Small intestine (tissue), 7 donors: Measurements from ENCODE around the gene ZSCAN20. TPM values are rescaled to one million over a fixed set of nuclear protein-coding genes. Genes with fewer than 3 reads are reported as not detected.
"Not testable (repeated sequence)": the region's sequence is repeated elsewhere in the genome, so short reads cannot be mapped to it uniquely, and the experiment has no call there.

Experiments used
- DNase-seq, 2 donors: peaks; one replicate each; pipeline versions ENCODE4 v3.0.0 to v3.0.0-alpha.2; 2013
- FAIRE-seq: peaks from 2 replicates; lab custom pipeline; 2012; peaks lifted over from hg19 to GRCh38; lab: Jason Lieb, UNC
- H3K27ac ChIP-seq, 3 donors: one replicate each; pipeline ENCODE4 v1.5.1; 2013; ENCODE audit warnings: low read length in 2 of 3, mild to moderate bottlenecking in 2 of 3, control low read depth in 1 of 3, inconsistent platforms in 1 of 3, low read depth in 1 of 3, moderate library complexity in 1 of 3
- H3K27me3 ChIP-seq, 3 donors: one replicate each; pipeline ENCODE4 v1.6.1; 2013; ENCODE audit warnings: low read length in 3 of 3, inconsistent platforms in 1 of 3; ENCODE audit not compliant: control insufficient read depth in 3 of 3, insufficient read depth in 3 of 3
- H3K36me3 ChIP-seq, 3 donors: one replicate each; pipeline ENCODE4 v1.6.1; 2013; ENCODE audit warnings: low read length in 3 of 3, inconsistent platforms in 1 of 3, low read depth in 1 of 3, mild to moderate bottlenecking in 1 of 3, moderate library complexity in 1 of 3; ENCODE audit not compliant: control insufficient read depth in 3 of 3, insufficient read depth in 2 of 3
- H3K4me1 ChIP-seq, 3 donors: one replicate each; pipeline ENCODE4 v1.6.1; 2013; ENCODE audit warnings: low read length in 2 of 3, inconsistent platforms in 1 of 3, low read depth in 1 of 3, mild to moderate bottlenecking in 1 of 3, moderate library complexity in 1 of 3; ENCODE audit not compliant: control insufficient read depth in 3 of 3, insufficient read depth in 2 of 3
- H3K4me3 ChIP-seq, 3 donors: one replicate each; pipeline ENCODE4 v1.5.1; 2013; ENCODE audit warnings: low read length in 3 of 3, control low read depth in 1 of 3, inconsistent platforms in 1 of 3, low read depth in 1 of 3, mild to moderate bottlenecking in 1 of 3, moderate library complexity in 1 of 3
- H3K9me3 ChIP-seq, 2 donors: one replicate each; pipeline ENCODE4 v1.6.1; 2013; ENCODE audit warnings: low read depth in 1 of 2, low read length in 1 of 2; ENCODE audit not compliant: control insufficient read depth in 2 of 2, insufficient read depth in 1 of 2
- WGBS, 3 donors: extraction: QIAGEN DNeasy Blood & Tissue Kit; methylation state at CpG; one replicate each; pipeline ENCODE4 v1.1.7; 2013; 5-methylcytosine and 5-hydroxymethylcytosine counted together
- polyA plus RNA-seq, 4 donors: library from polyadenylated mRNA; stranded (reverse) in 3 of 4; unstranded in 1 of 4; fragments of 200-250 nt in 3 of 4; fragments of 120-200 nt in 1 of 4; gene quantifications; one replicate each; pipeline versions ENCODE4 v1.2.1 to v1.2.3, GENCODE V29; 2013
- donor health status: healthy with polysubstance abuse.
- donor health status: control.
- donor health status: control.
- donor health status: Bipolar disorder and iron deficiency.
- donor health status: healthy.

The ZSCAN20 gene
- polyA plus RNA-seq, 4 donors: 1.6 to 3.1 (median 2.0) TPM

DNA sequence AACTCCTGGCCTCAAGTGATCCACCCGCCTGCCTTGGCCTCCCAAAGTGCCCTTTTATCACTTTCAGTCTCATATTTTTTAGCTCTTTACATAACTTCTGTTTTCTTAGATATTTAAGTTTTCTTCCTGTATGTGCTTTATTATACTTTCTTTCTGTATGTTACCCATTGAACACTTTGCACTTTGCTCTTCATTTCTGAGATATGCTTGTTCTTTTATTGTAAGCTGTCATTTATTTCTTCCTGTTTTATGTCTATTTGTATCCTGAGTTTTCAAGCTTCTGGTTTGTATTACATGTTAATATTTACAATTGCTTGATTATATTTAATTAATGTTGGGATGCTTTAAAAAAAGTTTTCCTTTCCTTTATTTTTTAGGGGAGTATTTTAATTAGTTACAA, 35.7 kb downstream of the ZSCAN20 start:
- WGBS, 3 donors: 37 to 61% (median 38%) methylated on average over 1 of the region's 1 CpG
- FAIRE-seq: no peak

GRCh38 chr1:33509276-33509675, 36.8 kb downstream of the ZSCAN20 start:
- not testable (repeated sequence) for DNase-seq, H3K4me3 ChIP-seq
- WGBS, 3 donors: 87 to 92% (median 91%) methylated on average over 11 to 24 of the region's 24 CpGs

More for the DNA sequence above, 35.7 kb downstream of the ZSCAN20 start:
- H3K27ac ChIP-seq: peak overlapping the region in 1 of 3 donors; percentile 54
- no peaks in the 10 kb centered on the region for H3K36me3 ChIP-seq
- no peak overlapping the region for H3K4me3 ChIP-seq
- peaks cover 0 to 2% (median 0%) of the 10 kb centered on the region in 3 donors for H3K27me3 ChIP-seq
- DNase-seq: peak; percentile 36 to 72
- peaks cover 0 to 4% of the 10 kb centered on the region in 2 donors for H3K9me3 ChIP-seq
- H3K4me1 ChIP-seq: no peaks in the 10 kb centered on the region

DNA sequence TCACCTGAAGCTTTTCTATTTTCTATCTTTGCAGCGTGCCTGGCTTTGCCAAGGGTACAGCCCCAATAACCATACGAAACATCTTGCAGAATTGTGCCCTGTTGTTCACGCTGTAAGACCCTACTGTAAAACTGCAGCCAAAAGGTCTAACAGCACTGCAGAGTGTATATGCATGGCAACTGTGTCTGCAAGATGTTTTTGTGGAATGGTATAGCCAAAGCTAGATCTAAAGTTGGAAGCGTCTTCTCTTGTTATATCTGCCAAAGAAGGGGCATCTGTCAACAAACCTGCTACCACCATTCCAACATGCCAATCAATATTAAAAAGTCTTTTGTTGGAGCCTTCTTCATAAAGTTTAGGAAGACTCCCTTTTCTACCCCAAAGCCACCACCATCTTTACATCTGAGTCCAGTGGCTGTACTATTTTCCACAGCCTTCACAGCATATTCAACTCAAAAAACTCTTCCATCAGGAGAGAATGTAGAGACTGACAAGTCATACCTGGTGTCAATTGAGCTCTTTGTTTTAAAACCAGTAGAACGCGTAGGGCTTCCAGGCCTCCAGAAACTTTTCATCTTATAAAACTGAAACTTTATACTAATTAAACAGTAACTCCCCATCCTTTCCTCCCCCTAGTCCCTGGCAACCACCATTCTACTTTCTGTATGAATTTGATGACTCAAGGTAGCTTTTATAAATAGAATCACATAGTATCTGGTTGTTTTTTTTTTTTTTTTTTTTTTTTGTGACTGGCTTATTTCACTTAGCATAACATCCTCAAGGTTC, 40.0 kb downstream of the ZSCAN20 start:
- Histone ChIP-seq H3K36me3 (no peaks in the 10 kb centered on the region), H3K27me3 (peaks cover 0 to 2% (median 0%) of the 10 kb centered on the region in 3 donors), H3K9me3 (peaks cover 0 to 4% of the 10 kb centered on the region in 2 donors), H3K27ac (no peak overlapping the region), H3K4me1 (no peaks in the 10 kb centered on the region), H3K4me3 (no peak overlapping the region)
- FAIRE-seq (no peak), DNase-seq (no peak)
- WGBS, 3 donors: 81 to 88% (median 86%) methylated on average over 6 of the region's 6 CpGs

More at GRCh38 chr1:33509276-33509675, 36.8 kb downstream of the ZSCAN20 start:
- H3K36me3 ChIP-seq, H3K27ac ChIP-seq, FAIRE-seq, H3K4me1 ChIP-seq, H3K27me3 ChIP-seq, H3K9me3 ChIP-seq: not testable (repeated sequence)

- FAIRE-seq: no peak
- no peak overlapping the region for H3K27ac ChIP-seq
- no peak for DNase-seq
- H3K36me3 ChIP-seq: no peaks in the 10 kb centered on the region
- H3K9me3 ChIP-seq: no peaks in the 10 kb centered on the region
- H3K27me3 ChIP-seq: peaks cover 0 to 2% (median 0%) of the 10 kb centered on the region in 3 donors
- 67 to 83% (median 72%) methylated on average over 8 of the region's 8 CpGs for WGBS, 3 donors
- H3K4me3 ChIP-seq: no peak overlapping the region
- no peaks in the 10 kb centered on the region for H3K4me1 ChIP-seq
Measured at GRCh38 chr1:33515112-33515511, 42.7 kb downstream of the ZSCAN20 start.

GRCh38 chr1:33515607-33516006, 43.2 kb downstream of the ZSCAN20 start:
- WGBS, 3 donors: 49 to 59% (median 58%) methylated on average over 2 of the region's 2 CpGs
- Histone ChIP-seq H3K9me3 (no peaks in the 10 kb centered on the region), H3K27ac (no peak overlapping the region), H3K4me1 (no peaks in the 10 kb centered on the region), H3K4me3 (no peak overlapping the region), H3K36me3 (no peaks in the 10 kb centered on the region), H3K27me3 (peaks cover 0 to 2% (median 0%) of the 10 kb centered on the region in 3 donors)
- no peak for DNase-seq
- no peak for FAIRE-seq

DNA sequence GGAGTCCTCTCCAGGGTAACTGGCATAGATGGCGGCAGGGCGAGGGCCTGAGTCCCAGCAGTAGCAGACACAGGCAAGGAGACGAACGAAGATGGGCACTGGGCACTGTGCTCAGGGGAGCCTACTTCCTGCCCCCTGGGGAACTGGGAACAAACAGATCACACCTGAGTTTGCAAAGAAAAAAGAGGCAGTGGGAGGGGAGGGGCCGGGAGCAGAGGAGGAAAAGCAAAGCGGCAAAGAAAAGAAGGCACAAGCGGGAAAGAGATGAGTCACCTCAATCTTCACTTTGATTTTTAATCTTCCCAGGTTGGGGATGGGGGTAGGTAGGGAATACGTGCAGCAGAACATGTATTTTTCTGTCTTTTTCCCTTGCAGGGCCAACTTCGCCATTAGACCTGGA, 44.0 kb downstream of the ZSCAN20 start:
- H3K27me3 ChIP-seq: peaks cover 0 to 4% (median 0%) of the 10 kb centered on the region in 3 donors
- FAIRE-seq: no peak
- no peaks in the 10 kb centered on the region for H3K4me1 ChIP-seq
- no peak overlapping the region for H3K27ac ChIP-seq
- 63 to 81% (median 63%) methylated on average over 9 of the region's 9 CpGs for WGBS, 3 donors
- no peak for DNase-seq
- no peak overlapping the region for H3K4me3 ChIP-seq
- no peaks in the 10 kb centered on the region for H3K36me3 ChIP-seq
- H3K9me3 ChIP-seq: no peaks in the 10 kb centered on the region

DNA sequence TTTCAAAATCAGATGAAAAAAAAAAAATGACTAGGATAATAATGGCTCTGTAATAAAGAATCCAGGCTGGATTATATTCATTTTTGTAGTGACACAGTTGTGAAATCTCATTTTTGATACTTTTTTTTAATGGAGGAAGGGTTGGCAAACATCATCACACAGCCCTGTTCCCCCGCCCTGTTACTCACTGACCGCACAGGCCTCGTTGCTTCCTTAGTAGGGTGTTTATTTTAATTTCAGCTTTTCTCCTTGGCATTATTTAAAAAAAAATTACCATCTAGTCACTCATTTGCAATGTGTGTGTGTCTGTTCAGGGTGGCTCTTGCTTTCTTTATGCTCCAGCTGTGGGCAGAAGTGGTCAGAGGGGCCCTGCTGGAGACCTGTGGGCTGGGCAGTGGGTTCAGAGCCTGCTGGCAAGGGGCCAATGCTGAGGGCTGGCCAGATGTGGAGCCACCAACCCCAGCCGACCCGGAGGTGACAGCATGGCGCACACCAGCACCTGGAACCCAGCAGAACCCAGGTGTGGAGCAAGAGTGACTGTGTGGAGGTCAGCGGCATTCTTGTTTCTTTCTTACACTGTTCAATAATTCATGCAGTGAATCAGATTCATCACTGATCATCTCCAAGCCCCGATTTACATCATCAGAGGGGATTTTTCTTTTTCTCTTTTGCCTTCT, 44.6 kb downstream of the ZSCAN20 start:
- Histone ChIP-seq H3K4me3 (no peak overlapping the region), H3K27ac (peak overlapping the region in 1 of 3 donors; percentile 12), H3K36me3 (no peaks in the 10 kb centered on the region), H3K9me3 (no peaks in the 10 kb centered on the region), H3K4me1 (no peaks in the 10 kb centered on the region), H3K27me3 (peaks cover 0 to 5% (median 0%) of the 10 kb centered on the region in 3 donors)
- WGBS, 3 donors: 68 to 76% (median 73%) methylated on average over 8 of the region's 8 CpGs
- FAIRE-seq (no peak), DNase-seq (no peak)

DNA sequence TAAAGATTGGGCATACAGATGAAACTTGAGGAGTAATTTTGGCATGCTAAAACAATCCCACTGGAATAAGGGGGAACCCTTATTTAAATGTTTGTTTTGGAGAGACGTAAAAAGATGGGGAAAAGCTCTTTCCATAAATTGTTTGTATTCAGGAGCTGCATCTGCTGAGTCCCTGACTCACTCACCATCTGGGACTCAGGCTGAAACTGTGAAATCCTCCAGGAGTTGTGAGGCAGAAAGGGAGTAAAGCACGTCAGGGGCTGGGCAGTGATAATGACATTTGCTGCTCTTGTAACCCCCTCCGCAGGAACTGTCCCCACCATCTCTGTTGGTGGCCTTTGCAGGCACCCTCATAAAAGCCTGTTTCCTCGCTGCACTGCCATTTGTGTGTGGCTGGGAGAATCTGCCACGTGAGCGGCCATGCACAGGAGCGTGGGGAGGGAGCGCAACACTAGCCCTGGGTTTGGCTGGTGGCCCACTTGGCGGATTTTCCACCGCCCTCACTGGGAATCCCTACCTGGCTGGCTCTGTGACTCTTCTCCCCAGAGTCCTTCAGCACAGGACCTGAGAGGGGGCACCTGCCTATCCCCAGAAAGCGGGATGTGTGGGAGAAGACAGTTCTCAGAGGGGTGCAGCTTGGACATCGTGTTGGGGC, 45.3 kb downstream of the ZSCAN20 start:
- H3K27me3 ChIP-seq: peaks cover 0 to 5% (median 0%) of the 10 kb centered on the region in 3 donors
- DNase-seq: peak in 1 of 2 donors; percentile 14
- H3K9me3 ChIP-seq: no peaks in the 10 kb centered on the region
- no peaks in the 10 kb centered on the region for H3K4me1 ChIP-seq
- WGBS, 3 donors: 67 to 75% (median 69%) methylated on average over 12 of the region's 12 CpGs
- no peak for FAIRE-seq
- no peaks in the 10 kb centered on the region for H3K36me3 ChIP-seq
- no peak overlapping the region for H3K27ac ChIP-seq
- no peak overlapping the region for H3K4me3 ChIP-seq
